ENCODE measurements around the gene CACNA2D1. TPM values are rescaled to one million over a fixed set of nuclear protein-coding genes. Genes with fewer than 3 reads are reported as not detected.

CACNA2D1 gene
- total and polyA plus RNA-seq, 2 donors (not counting 1 experiment from before 2014, with no cell fraction given): 31.7 to 64.4 TPM

DNA sequence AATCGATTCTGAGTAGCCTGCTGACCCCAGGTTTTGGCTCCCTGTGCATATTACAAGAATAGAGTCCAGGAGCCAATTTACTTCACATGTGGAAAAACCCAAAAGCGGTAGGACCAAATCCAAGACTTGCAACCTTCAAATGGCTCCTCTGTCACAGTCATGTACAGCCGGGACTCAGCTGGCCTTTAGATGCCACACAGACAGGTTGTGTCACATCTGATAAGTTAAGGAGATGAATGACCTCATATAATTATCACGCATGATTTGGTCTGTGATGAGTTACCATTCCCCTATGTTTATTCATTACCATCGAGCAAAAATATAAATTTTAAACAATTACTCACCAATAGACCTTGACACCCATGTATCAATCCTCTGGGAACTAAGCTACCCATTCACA is 14.2 kb downstream of the CACNA2D1 start:
- no peak overlapping the region for H3K4me3 ChIP-seq (replicated peaks in 1 of 4; ENCODE audit: control extremely low read depth in 1 of 4, insufficient read depth in 1 of 4, low read depth in 3 of 4, low read length in 4 of 4)
- H3K27me3 ChIP-seq (ENCODE audit: control insufficient read depth, insufficient read depth, low read length): no peaks in the 10 kb centered on the region
- no peak overlapping the region for H3K27ac ChIP-seq (ENCODE audit: insufficient read depth, low read length)
- H3K9ac ChIP-seq (ENCODE audit: insufficient read depth, low read length): no peak overlapping the region
- DNase-seq (ENCODE audit: low read depth in 2 of 2): peak in 1 of 2 donors; percentile 54
- TF ChIP-seq EZH2 (IDR thresholded peaks at IDR 0.05; ENCODE audit: low read length, missing control alignments): no peak
- TF ChIP-seq, protein P1, sequence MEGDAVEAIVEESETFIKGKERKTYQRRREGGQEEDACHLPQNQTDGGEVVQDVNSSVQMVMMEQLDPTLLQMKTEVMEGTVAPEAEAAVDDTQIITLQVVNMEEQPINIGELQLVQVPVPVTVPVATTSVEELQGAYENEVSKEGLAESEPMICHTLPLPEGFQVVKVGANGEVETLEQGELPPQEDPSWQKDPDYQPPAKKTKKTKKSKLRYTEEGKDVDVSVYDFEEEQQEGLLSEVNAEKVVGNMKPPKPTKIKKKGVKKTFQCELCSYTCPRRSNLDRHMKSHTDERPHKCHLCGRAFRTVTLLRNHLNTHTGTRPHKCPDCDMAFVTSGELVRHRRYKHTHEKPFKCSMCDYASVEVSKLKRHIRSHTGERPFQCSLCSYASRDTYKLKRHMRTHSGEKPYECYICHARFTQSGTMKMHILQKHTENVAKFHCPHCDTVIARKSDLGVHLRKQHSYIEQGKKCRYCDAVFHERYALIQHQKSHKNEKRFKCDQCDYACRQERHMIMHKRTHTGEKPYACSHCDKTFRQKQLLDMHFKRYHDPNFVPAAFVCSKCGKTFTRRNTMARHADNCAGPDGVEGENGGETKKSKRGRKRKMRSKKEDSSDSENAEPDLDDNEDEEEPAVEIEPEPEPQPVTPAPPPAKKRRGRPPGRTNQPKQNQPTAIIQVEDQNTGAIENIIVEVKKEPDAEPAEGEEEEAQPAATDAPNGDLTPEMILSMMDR (conservative IDR thresholded peaks at IDR 0.05 in 1 of 2, IDR thresholded peaks at IDR 0.05 in 1 of 2; ENCODE audit: low read depth in 1 of 2, low read length in 2 of 2): no peak
- no peak overlapping the region for H3K4me2 ChIP-seq (ENCODE audit: extremely low read depth, insufficient read depth, low read length)
- peaks cover 3% of the 10 kb centered on the region for H3K4me1 ChIP-seq (ENCODE audit: control insufficient read depth, extremely low read depth, insufficient read depth, low read length)
- peaks cover 9% of the 10 kb centered on the region for H3K79me2 ChIP-seq (ENCODE audit: control insufficient read depth, insufficient read depth, low read length)
- H4K20me1 ChIP-seq (ENCODE audit: control insufficient read depth, extremely low read depth, insufficient read depth, low read length): no peaks in the 10 kb centered on the region
- H2AFZ ChIP-seq (ENCODE audit: low read length): no peak overlapping the region
- no peaks in the 10 kb centered on the region for H3K36me3 ChIP-seq (ENCODE audit: control insufficient read depth, insufficient read depth, low read length)
- H3K9me3 ChIP-seq (ENCODE audit: control insufficient read depth, insufficient read depth, low read depth, low read length): no peaks in the 10 kb centered on the region

DNA sequence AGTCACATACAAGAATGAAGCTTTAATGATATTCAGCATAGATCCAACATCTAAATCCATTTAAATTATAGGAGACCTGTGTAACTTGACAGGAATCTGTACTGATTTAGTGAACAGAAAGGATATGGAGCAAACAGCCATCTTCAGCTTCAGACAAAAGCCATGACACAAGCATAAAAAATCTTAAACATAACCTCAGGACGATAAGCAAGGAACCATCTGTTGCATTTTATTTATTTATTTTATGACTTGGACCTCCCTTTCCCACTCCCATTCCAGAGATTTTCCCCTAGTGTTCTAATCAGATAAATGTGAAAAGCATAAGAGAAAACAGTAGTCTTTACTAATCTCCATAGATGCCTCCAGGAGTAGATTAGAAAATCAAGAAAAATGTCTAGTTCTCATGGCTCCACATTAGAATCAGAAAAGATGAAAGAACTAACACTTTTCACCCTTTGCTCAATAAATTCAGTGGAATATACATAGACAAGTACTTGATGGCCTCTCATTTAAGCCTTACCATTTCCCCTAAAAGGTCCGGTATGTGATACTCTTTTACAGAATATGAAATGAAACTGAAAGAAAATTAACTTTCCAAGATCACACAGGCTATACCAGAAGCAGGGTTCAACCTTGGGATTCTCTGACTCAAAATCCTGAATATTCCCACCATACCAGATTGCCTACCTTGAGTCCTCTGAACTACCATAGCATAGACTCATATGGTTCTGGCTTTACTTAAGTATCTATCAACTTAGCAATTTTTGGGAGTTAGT is 15.2 kb downstream of the CACNA2D1 start:
- DNase-seq (ENCODE audit: low read depth in 2 of 2): peak; percentile 75 to 91
- Histone ChIP-seq H3K4me2 (ENCODE audit: extremely low read depth, insufficient read depth, low read length) (peak overlapping the region; percentile 89), H2AFZ (ENCODE audit: low read length) (peak overlapping the region; percentile 32), H3K9me3 (ENCODE audit: control insufficient read depth, insufficient read depth, low read depth, low read length) (no peaks in the 10 kb centered on the region), H3K27me3 (ENCODE audit: control insufficient read depth, insufficient read depth, low read length) (no peaks in the 10 kb centered on the region), H3K27ac (ENCODE audit: insufficient read depth, low read length) (peak overlapping the region; percentile 51), H3K4me3 (replicated peaks in 1 of 4; ENCODE audit: control extremely low read depth in 1 of 4, insufficient read depth in 1 of 4, low read depth in 3 of 4, low read length in 4 of 4) (peak overlapping the region in 3 of 4 experiments; percentile 1 to 26 (median 2)), H3K36me3 (ENCODE audit: control insufficient read depth, insufficient read depth, low read length) (no peaks in the 10 kb centered on the region), H4K20me1 (ENCODE audit: control insufficient read depth, extremely low read depth, insufficient read depth, low read length) (no peaks in the 10 kb centered on the region), H3K9ac (ENCODE audit: insufficient read depth, low read length) (no peak overlapping the region), H3K4me1 (ENCODE audit: control insufficient read depth, extremely low read depth, insufficient read depth, low read length) (peaks cover 6% of the 10 kb centered on the region), H3K79me2 (ENCODE audit: control insufficient read depth, insufficient read depth, low read length) (peaks cover 9% of the 10 kb centered on the region)
- TF ChIP-seq EZH2 (IDR thresholded peaks at IDR 0.05; ENCODE audit: low read length, missing control alignments): no peak
- TF ChIP-seq, protein P1 (conservative IDR thresholded peaks at IDR 0.05 in 1 of 2, IDR thresholded peaks at IDR 0.05 in 1 of 2; ENCODE audit: low read depth in 1 of 2, low read length in 2 of 2): no peak

DNA sequence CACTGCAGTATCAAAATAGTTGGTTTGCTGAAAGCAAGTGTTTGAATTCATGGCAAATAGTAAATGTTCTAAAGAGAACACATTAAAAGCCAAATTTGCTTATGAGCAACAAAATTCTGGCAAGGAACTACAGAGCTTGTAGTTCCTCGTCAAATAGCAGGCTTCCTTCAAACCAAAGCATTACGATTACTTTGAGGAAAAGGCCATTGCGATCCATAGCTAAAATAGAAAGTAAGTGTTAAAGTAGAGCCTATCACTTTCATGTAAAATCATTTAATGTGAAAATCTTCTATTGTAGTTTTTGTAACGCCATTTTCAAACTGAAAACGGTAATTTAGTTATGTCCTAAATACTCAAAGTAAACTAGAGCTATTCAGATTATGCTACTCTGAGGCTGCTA is 20.1 kb downstream of the CACNA2D1 start:
- Histone ChIP-seq H2AFZ (ENCODE audit: low read length) (peak overlapping the region; percentile 31), H3K4me2 (ENCODE audit: extremely low read depth, insufficient read depth, low read length) (peak overlapping the region; percentile 88), H3K9me3 (ENCODE audit: control insufficient read depth, insufficient read depth, low read depth, low read length) (no peaks in the 10 kb centered on the region), H3K4me1 (ENCODE audit: control insufficient read depth, extremely low read depth, insufficient read depth, low read length) (peaks cover 6% of the 10 kb centered on the region), H3K27me3 (ENCODE audit: control insufficient read depth, insufficient read depth, low read length) (no peaks in the 10 kb centered on the region), H3K27ac (ENCODE audit: insufficient read depth, low read length) (no peak overlapping the region), H3K36me3 (ENCODE audit: control insufficient read depth, insufficient read depth, low read length) (no peaks in the 10 kb centered on the region), H3K4me3 (replicated peaks in 1 of 4; ENCODE audit: control extremely low read depth in 1 of 4, insufficient read depth in 1 of 4, low read depth in 3 of 4, low read length in 4 of 4) (peak overlapping the region; percentile 1 to 34 (median 20)), H3K9ac (ENCODE audit: insufficient read depth, low read length) (no peak overlapping the region), H4K20me1 (ENCODE audit: control insufficient read depth, extremely low read depth, insufficient read depth, low read length) (no peaks in the 10 kb centered on the region), H3K79me2 (ENCODE audit: control insufficient read depth, insufficient read depth, low read length) (peaks cover 8% of the 10 kb centered on the region)
- no peak for TF ChIP-seq EZH2 (IDR thresholded peaks at IDR 0.05; ENCODE audit: low read length, missing control alignments)
- TF ChIP-seq, protein P1 (conservative IDR thresholded peaks at IDR 0.05 in 1 of 2, IDR thresholded peaks at IDR 0.05 in 1 of 2; ENCODE audit: low read depth in 1 of 2, low read length in 2 of 2): no peak
- DNase-seq (ENCODE audit: low read depth in 2 of 2): peak in 1 of 2 donors; percentile 24

Measured in fibroblast of lung (primary cell).